ENCODE data around the gene LMLN.
"Not testable (repeated sequence)": the region's sequence is repeated elsewhere in the genome, so short reads cannot be mapped to it uniquely, and the experiment has no call there.

The LMLN gene

DNA sequence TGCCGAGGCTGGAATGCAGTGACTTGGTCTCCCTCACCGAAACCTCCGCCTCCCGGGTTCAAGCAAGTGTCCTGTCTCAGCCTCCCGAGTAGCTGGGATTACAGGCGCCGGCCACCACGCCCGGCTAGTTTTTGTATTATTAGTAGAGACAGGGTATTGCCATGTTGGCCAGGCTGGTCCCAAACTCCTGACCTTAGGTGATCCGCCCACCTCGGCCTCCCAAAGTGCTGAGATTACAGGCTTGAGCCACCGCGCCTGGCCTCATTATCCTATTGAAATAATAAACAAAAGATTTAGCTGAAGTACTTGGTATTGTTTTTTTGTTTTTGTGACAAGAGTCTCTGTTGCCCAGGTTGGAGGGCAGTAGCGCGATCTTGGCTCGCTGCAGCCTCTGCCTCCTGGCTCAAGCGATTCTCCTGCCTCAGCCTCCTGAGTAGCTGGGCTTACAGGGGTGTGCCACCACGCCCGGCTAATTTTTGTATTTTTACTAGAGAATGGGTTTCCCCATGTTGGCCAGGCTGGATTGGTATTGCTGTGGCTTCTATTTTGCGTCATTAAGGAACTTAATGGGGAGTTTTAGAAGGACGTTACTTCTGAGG, 8.5 kb upstream of the LMLN start:
- no peak for DNase-seq
- Mint-ChIP-seq H3K36me3 (ENCODE audit: low read depth) (peaks cover 68% of the 10 kb centered on the region), H3K9me3 (no peaks in the 10 kb centered on the region), H3K4me1 (ENCODE audit: low read depth) (peaks cover 53% of the 10 kb centered on the region), H3K4me3 (peak overlapping the region; percentile 99), H3K27ac (peak overlapping the region; percentile 100), H3K27me3 (no peaks in the 10 kb centered on the region)

- no peaks in the 10 kb centered on the region for H3K27me3 Mint-ChIP-seq
- peak overlapping the region; percentile 97 for H3K27ac Mint-ChIP-seq
- H3K4me1 Mint-ChIP-seq (ENCODE audit: low read depth) = peaks cover 61% of the 10 kb centered on the region
- no peak for DNase-seq
- peak overlapping the region; percentile 99 for H3K4me3 Mint-ChIP-seq
- H3K36me3 Mint-ChIP-seq (ENCODE audit: low read depth) = peaks cover 77% of the 10 kb centered on the region
- no peaks in the 10 kb centered on the region for H3K9me3 Mint-ChIP-seq
Observed at GRCh38 chr3:197952440-197952839, 7.6 kb upstream of the LMLN start.

- Mint-ChIP-seq H3K4me1 (ENCODE audit: low read depth) (peaks cover 68% of the 10 kb centered on the region), H3K4me3 (peak overlapping the region; percentile 99), H3K9me3 (no peaks in the 10 kb centered on the region), H3K27me3 (no peaks in the 10 kb centered on the region), H3K27ac (peak overlapping the region; percentile 97), H3K36me3 (ENCODE audit: low read depth) (peaks cover 81% of the 10 kb centered on the region)
- DNase-seq = no peak
Observed at GRCh38 chr3:197953325-197953724, 6.7 kb upstream of the LMLN start.

- no peak for DNase-seq
- Mint-ChIP-seq H3K4me1 (ENCODE audit: low read depth) (peaks cover 70% of the 10 kb centered on the region), H3K27me3 (no peaks in the 10 kb centered on the region), H3K4me3 (peak overlapping the region; percentile 99), H3K36me3 (ENCODE audit: low read depth) (peaks cover 82% of the 10 kb centered on the region), H3K9me3 (no peaks in the 10 kb centered on the region), H3K27ac (peak overlapping the region; percentile 97)
Observed at GRCh38 chr3:197953881-197954280, 6.1 kb upstream of the LMLN start.

- DNase-seq = no peak
- no peak overlapping the region for H3K4me3 Mint-ChIP-seq
- peak overlapping the region; percentile 97 for H3K27ac Mint-ChIP-seq
- no peaks in the 10 kb centered on the region for H3K9me3 Mint-ChIP-seq
- H3K4me1 Mint-ChIP-seq (ENCODE audit: low read depth) = peaks cover 80% of the 10 kb centered on the region
- H3K27me3 Mint-ChIP-seq = no peaks in the 10 kb centered on the region
- peaks cover 70% of the 10 kb centered on the region for H3K36me3 Mint-ChIP-seq (ENCODE audit: low read depth)
Observed at GRCh38 chr3:197955892-197956477, 4.0 kb upstream of the LMLN start.

DNA sequence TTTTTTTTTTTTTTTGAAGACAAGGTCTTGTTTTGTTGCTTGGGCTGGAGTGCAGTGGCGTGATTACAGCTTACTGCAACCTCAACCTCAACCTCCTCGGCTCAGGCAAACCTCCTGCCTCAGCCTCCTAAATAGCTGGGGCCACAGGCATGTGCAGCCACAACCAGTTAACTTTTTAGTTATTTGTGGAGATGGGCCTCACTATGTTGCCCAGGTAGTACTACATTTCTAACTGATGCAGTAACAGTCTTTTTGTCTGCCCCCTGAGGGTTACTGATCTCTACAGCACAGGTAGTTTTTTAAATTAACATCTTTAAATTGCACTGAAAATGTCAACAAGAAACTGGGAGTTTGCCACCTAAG, 3.4 kb upstream of the LMLN start:
- peaks cover 86% of the 10 kb centered on the region for H3K4me1 Mint-ChIP-seq (ENCODE audit: low read depth)
- no peaks in the 10 kb centered on the region for H3K27me3 Mint-ChIP-seq
- H3K4me3 Mint-ChIP-seq = no peak overlapping the region
- H3K9me3 Mint-ChIP-seq = no peaks in the 10 kb centered on the region
- peaks cover 64% of the 10 kb centered on the region for H3K36me3 Mint-ChIP-seq (ENCODE audit: low read depth)
- peak overlapping the region; percentile 97 for H3K27ac Mint-ChIP-seq
- no peak for DNase-seq

DNA sequence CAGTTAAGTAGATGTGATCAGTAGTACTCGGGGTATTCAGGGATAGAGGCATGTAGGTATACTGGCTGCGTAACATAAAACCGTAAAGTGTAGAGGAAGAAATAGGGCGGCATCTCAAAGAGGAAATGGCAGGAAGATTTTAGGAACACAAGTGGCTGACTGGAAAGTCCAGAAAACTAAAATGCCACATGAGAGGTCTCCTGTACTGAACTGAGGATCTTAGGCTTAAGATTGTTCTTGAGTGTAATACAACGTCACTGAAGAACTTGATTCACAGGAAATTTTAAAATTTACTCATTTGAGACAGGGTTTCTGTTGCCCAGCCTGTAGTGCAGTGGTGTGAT, 2.3 kb upstream of the LMLN start:
- H3K4me1 Mint-ChIP-seq (ENCODE audit: low read depth) = peaks cover 88% of the 10 kb centered on the region
- H3K36me3 Mint-ChIP-seq (ENCODE audit: low read depth) = peaks cover 52% of the 10 kb centered on the region
- H3K9me3 Mint-ChIP-seq = no peaks in the 10 kb centered on the region
- peak overlapping the region; percentile 97 for H3K27ac Mint-ChIP-seq
- no peak overlapping the region for H3K4me3 Mint-ChIP-seq
- no peaks in the 10 kb centered on the region for H3K27me3 Mint-ChIP-seq
- DNase-seq = no peak

GRCh38 chr3:197958346-197958745, 1.7 kb upstream of the LMLN start:
- H3K27me3 Mint-ChIP-seq = no peaks in the 10 kb centered on the region

GRCh38 chr3:197958848-197959247, 1.2 kb upstream of the LMLN start:
- peak overlapping the region; percentile 86 for H3K4me3 Mint-ChIP-seq
- H3K9me3 Mint-ChIP-seq, DNase-seq, H3K27me3 Mint-ChIP-seq: not testable (repeated sequence)
- H3K27ac Mint-ChIP-seq = peak overlapping the region; percentile 97
- H3K4me1 Mint-ChIP-seq (ENCODE audit: low read depth) = peaks cover 84% of the 10 kb centered on the region
- peaks cover 41% of the 10 kb centered on the region for H3K36me3 Mint-ChIP-seq (ENCODE audit: low read depth)

More at GRCh38 chr3:197958346-197958745, 1.7 kb upstream of the LMLN start:
- Mint-ChIP-seq H3K27ac (peak overlapping the region; percentile 97), H3K4me3 (peak overlapping the region; percentile 60), H3K36me3 (ENCODE audit: low read depth) (peaks cover 46% of the 10 kb centered on the region), H3K9me3 (no peaks in the 10 kb centered on the region), H3K4me1 (ENCODE audit: low read depth) (peaks cover 86% of the 10 kb centered on the region)
- no peak for DNase-seq

- Mint-ChIP-seq H3K9me3 (no peaks in the 10 kb centered on the region), H3K36me3 (ENCODE audit: low read depth) (peaks cover 35% of the 10 kb centered on the region), H3K4me1 (ENCODE audit: low read depth) (peaks cover 79% of the 10 kb centered on the region), H3K27me3 (no peaks in the 10 kb centered on the region), H3K27ac (peak overlapping the region; percentile 97), H3K4me3 (peak overlapping the region; percentile 86)
- DNase-seq = no peak
Observed at GRCh38 chr3:197959500-197959890, 522 bp upstream of the LMLN start.

- H3K4me1 Mint-ChIP-seq (ENCODE audit: low read depth) = peaks cover 68% of the 10 kb centered on the region
- H3K4me3 Mint-ChIP-seq = peak overlapping the region; percentile 86
Observed at GRCh38 chr3:197960694-197961581, 921 bp downstream of the LMLN start.

DNA sequence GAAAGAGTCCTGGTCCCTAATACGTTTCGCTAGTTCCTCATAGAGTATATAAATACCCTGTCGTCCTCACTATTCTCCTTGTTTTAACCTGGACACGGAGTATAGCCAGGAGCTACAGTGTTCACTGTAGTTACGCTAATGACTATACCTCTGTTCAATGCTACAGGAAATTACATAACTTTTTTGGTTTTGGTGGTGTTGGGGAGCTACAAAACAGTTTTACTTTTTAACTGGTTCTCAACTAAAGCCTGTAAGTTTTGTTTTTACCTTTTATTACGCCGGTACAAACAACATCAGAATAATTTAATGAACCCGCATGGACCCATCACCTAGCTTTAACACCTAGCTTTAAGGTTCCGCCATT, 1.5 kb downstream of the LMLN start:
- H3K27me3 Mint-ChIP-seq = no peaks in the 10 kb centered on the region
- H3K4me3 Mint-ChIP-seq = peak overlapping the region; percentile 86
- peaks cover 62% of the 10 kb centered on the region for H3K4me1 Mint-ChIP-seq (ENCODE audit: low read depth)
- no peak for DNase-seq
- peak overlapping the region; percentile 97 for H3K27ac Mint-ChIP-seq
- H3K9me3 Mint-ChIP-seq = peaks cover 2% of the 10 kb centered on the region
- peaks cover 14% of the 10 kb centered on the region for H3K36me3 Mint-ChIP-seq (ENCODE audit: low read depth)

More at GRCh38 chr3:197960694-197961581, 921 bp downstream of the LMLN start:
- no peaks in the 10 kb centered on the region for H3K27me3 Mint-ChIP-seq
- no peaks in the 10 kb centered on the region for H3K9me3 Mint-ChIP-seq
- peak overlapping the region; percentile 97 for H3K27ac Mint-ChIP-seq
- H3K36me3 Mint-ChIP-seq (ENCODE audit: low read depth) = peaks cover 20% of the 10 kb centered on the region
- no peak for DNase-seq

GRCh38 chr3:197963019-197963637, 3.1 kb downstream of the LMLN start:
- no peak overlapping the region for H3K27ac Mint-ChIP-seq
- no peak for DNase-seq
- no peaks in the 10 kb centered on the region for H3K27me3 Mint-ChIP-seq
- H3K36me3 Mint-ChIP-seq (ENCODE audit: low read depth) = peaks cover 5% of the 10 kb centered on the region
- no peak overlapping the region for H3K4me3 Mint-ChIP-seq
- H3K9me3 Mint-ChIP-seq = peaks cover 10% of the 10 kb centered on the region
- H3K4me1 Mint-ChIP-seq (ENCODE audit: low read depth) = peaks cover 50% of the 10 kb centered on the region

GRCh38 chr3:197967337-197967989, 7.4 kb downstream of the LMLN start:
- peaks cover 14% of the 10 kb centered on the region for H3K9me3 Mint-ChIP-seq
- H3K4me1 Mint-ChIP-seq (ENCODE audit: low read depth); H3K4me3 Mint-ChIP-seq; H3K27me3 Mint-ChIP-seq; H3K27ac Mint-ChIP-seq; DNase-seq; H3K36me3 Mint-ChIP-seq (ENCODE audit: low read depth): not testable (repeated sequence)

Data from activated T-cell treated with anti-CD3 and anti-CD28 coated beads, Interleukin-2, amount 50 U/mL, for 24 hours (primary cell).